Neuron (in vitro differentiated cells): ENCODE data around the gene ATP13A3.

Source experiments
- H2AFZ ChIP-seq: one replicate; pipeline ENCODE4 v1.6.1; 2013; ENCODE audit warnings: low read depth, mild to moderate bottlenecking, inconsistent platforms, low read length, moderate library complexity
- H3K27me3 ChIP-seq: one replicate; pipeline ENCODE4 v1.6.1; 2013; ENCODE audit warnings: low read length; ENCODE audit not compliant: insufficient read depth
- H3K36me3 ChIP-seq: one replicate; pipeline ENCODE4 v1.6.1; 2013; ENCODE audit warnings: low read length; ENCODE audit not compliant: insufficient read depth
- H3K4me1 ChIP-seq: one replicate; pipeline ENCODE4 v1.6.1; 2013; ENCODE audit warnings: low read length; ENCODE audit not compliant: insufficient read depth
- H3K4me3 ChIP-seq: 2 replicates; pipeline ENCODE4 v1.5.1; 2013; ENCODE audit warnings: mild to moderate bottlenecking, low read length, moderate library complexity
- H3K9me3 ChIP-seq: one replicate; pipeline ENCODE4 v1.6.1; 2013; ENCODE audit warnings: low read length

The ATP13A3 gene

GRCh38 chr3:194377708-194378107 lies 109.1 kb downstream of the ATP13A3 start:
- Histone ChIP-seq H3K36me3 (no peaks in the 10 kb centered on the region), H3K9me3 (no peaks in the 10 kb centered on the region), H3K4me1 (peaks cover 6% of the 10 kb centered on the region), H3K27me3 (peaks cover 4% of the 10 kb centered on the region), H2AFZ (no peak overlapping the region), H3K4me3 (no peak overlapping the region)

GRCh38 chr3:194376241-194376560 lies 110.6 kb downstream of the ATP13A3 start:
- Histone ChIP-seq H3K27me3 (peaks cover 4% of the 10 kb centered on the region), H3K4me1 (peaks cover 2% of the 10 kb centered on the region), H2AFZ (no peak overlapping the region), H3K4me3 (no peak overlapping the region), H3K9me3 (peaks cover 2% of the 10 kb centered on the region), H3K36me3 (no peaks in the 10 kb centered on the region)

- peaks cover 2% of the 10 kb centered on the region for H3K9me3 ChIP-seq
- H3K4me1 ChIP-seq = peaks cover 2% of the 10 kb centered on the region
- no peak overlapping the region for H2AFZ ChIP-seq
- H3K27me3 ChIP-seq = peaks cover 7% of the 10 kb centered on the region
- H3K4me3 ChIP-seq = no peak overlapping the region
- no peaks in the 10 kb centered on the region for H3K36me3 ChIP-seq
Measured at GRCh38 chr3:194375473-194376240, 111.1 kb downstream of the ATP13A3 start.

- H3K4me3 ChIP-seq = no peak overlapping the region
- H3K27me3 ChIP-seq = peaks cover 12% of the 10 kb centered on the region
- H3K4me1 ChIP-seq = peaks cover 3% of the 10 kb centered on the region
- no peaks in the 10 kb centered on the region for H3K36me3 ChIP-seq
- peaks cover 2% of the 10 kb centered on the region for H3K9me3 ChIP-seq
- no peak overlapping the region for H2AFZ ChIP-seq
Measured at GRCh38 chr3:194374935-194375334, 111.9 kb downstream of the ATP13A3 start.

GRCh38 chr3:194373899-194374298 lies 112.9 kb downstream of the ATP13A3 start:
- peaks cover 7% of the 10 kb centered on the region for H3K4me1 ChIP-seq
- no peak overlapping the region for H3K4me3 ChIP-seq
- peaks cover 20% of the 10 kb centered on the region for H3K27me3 ChIP-seq
- no peak overlapping the region for H2AFZ ChIP-seq
- H3K36me3 ChIP-seq = no peaks in the 10 kb centered on the region
- H3K9me3 ChIP-seq = peaks cover 2% of the 10 kb centered on the region

GRCh38 chr3:194373028-194373427 lies 113.8 kb downstream of the ATP13A3 start:
- H3K4me1 ChIP-seq = peaks cover 7% of the 10 kb centered on the region
- peaks cover 29% of the 10 kb centered on the region for H3K27me3 ChIP-seq
- H2AFZ ChIP-seq = no peak overlapping the region
- H3K36me3 ChIP-seq = no peaks in the 10 kb centered on the region
- H3K9me3 ChIP-seq = peaks cover 2% of the 10 kb centered on the region
- no peak overlapping the region for H3K4me3 ChIP-seq

GRCh38 chr3:194370753-194371152 lies 116.0 kb downstream of the ATP13A3 start:
- H3K36me3 ChIP-seq = no peaks in the 10 kb centered on the region
- no peak overlapping the region for H3K4me3 ChIP-seq
- H3K9me3 ChIP-seq = peaks cover 2% of the 10 kb centered on the region
- H3K27me3 ChIP-seq = peaks cover 42% of the 10 kb centered on the region
- H3K4me1 ChIP-seq = peaks cover 7% of the 10 kb centered on the region
- no peak overlapping the region for H2AFZ ChIP-seq

- Histone ChIP-seq H3K36me3 (no peaks in the 10 kb centered on the region), H3K4me1 (peaks cover 11% of the 10 kb centered on the region), H3K4me3 (no peak within 1 kb of the TSS), H3K27me3 (peaks cover 47% of the 10 kb centered on the region), H3K9me3 (peaks cover 2% of the 10 kb centered on the region), H2AFZ (no peak within 1 kb of the TSS)
Measured at GRCh38 chr3:194369522-194370279, 117.1 kb downstream of the ATP13A3 start, which contains the start of gene LRRC15. LRRC15 (minus strand) TSS chr3:194369743; CDS start chr3:194361043, 8,700 bp downstream.

GRCh38 chr3:194368918-194369317 lies 117.9 kb downstream of the ATP13A3 start:
- Histone ChIP-seq H3K9me3 (peaks cover 2% of the 10 kb centered on the region), H3K36me3 (no peaks in the 10 kb centered on the region), H2AFZ (no peak overlapping the region), H3K27me3 (peaks cover 50% of the 10 kb centered on the region), H3K4me3 (no peak overlapping the region), H3K4me1 (peaks cover 12% of the 10 kb centered on the region)

- H3K36me3 ChIP-seq = no peaks in the 10 kb centered on the region
- H2AFZ ChIP-seq = no peak overlapping the region
- H3K9me3 ChIP-seq = peaks cover 2% of the 10 kb centered on the region
- H3K27me3 ChIP-seq = peaks cover 53% of the 10 kb centered on the region
- no peak overlapping the region for H3K4me3 ChIP-seq
- peaks cover 12% of the 10 kb centered on the region for H3K4me1 ChIP-seq
Measured at GRCh38 chr3:194367992-194368841, 118.6 kb downstream of the ATP13A3 start.

- H3K36me3 ChIP-seq = no peaks in the 10 kb centered on the region
- H3K9me3 ChIP-seq = no peaks in the 10 kb centered on the region
- H3K4me1 ChIP-seq = peaks cover 12% of the 10 kb centered on the region
- H3K27me3 ChIP-seq = peaks cover 56% of the 10 kb centered on the region
- no peak overlapping the region for H3K4me3 ChIP-seq
- H2AFZ ChIP-seq = no peak overlapping the region
Measured at GRCh38 chr3:194365978-194366490, 120.8 kb downstream of the ATP13A3 start.

- Histone ChIP-seq H3K4me3 (no peak overlapping the region), H3K27me3 (peaks cover 52% of the 10 kb centered on the region), H3K4me1 (peaks cover 12% of the 10 kb centered on the region), H2AFZ (no peak overlapping the region), H3K36me3 (no peaks in the 10 kb centered on the region), H3K9me3 (no peaks in the 10 kb centered on the region)
Measured at GRCh38 chr3:194365526-194365925, 121.3 kb downstream of the ATP13A3 start.
